Nephron progenitor cell (in vitro differentiated cells): ENCODE results near the gene FUT1.

Experiments used
- DNase-seq: peaks from one replicate; pipeline ENCODE4 v3.0.0; 2021
- H3K27ac Mint-ChIP-seq: 2 replicates; pipeline ENCODE4 v1.8.0; 2021; ENCODE audit warnings: mild to moderate bottlenecking, moderate library complexity, mixed read lengths
- H3K27me3 Mint-ChIP-seq: 2 replicates; pipeline ENCODE4 v1.8.0; 2021; ENCODE audit warnings: mild to moderate bottlenecking, low read depth, mixed read lengths; ENCODE audit not compliant: poor library complexity
- H3K36me3 Mint-ChIP-seq: 2 replicates; pipeline ENCODE4 v1.8.0; 2021; ENCODE audit warnings: low read depth, mixed read lengths
- H3K4me1 Mint-ChIP-seq: 2 replicates; pipeline ENCODE4 v1.8.0; 2021; ENCODE audit warnings: mixed read lengths
- H3K4me3 Mint-ChIP-seq: 2 replicates; pipeline ENCODE4 v1.8.0; 2021; ENCODE audit warnings: mild to moderate bottlenecking, moderate library complexity, mixed read lengths
- H3K9me3 Mint-ChIP-seq: 2 replicates; pipeline ENCODE4 v1.8.0; 2021; ENCODE audit warnings: mild to moderate bottlenecking, moderate library complexity, mixed read lengths
- CTCF ChIP-seq: fragments of 200-600 bp; sonication (generic); IDR thresholded peaks from 2 replicates; pipeline ENCODE4 v1.5.0; 2021; ENCODE audit warnings: antibody characterized with exemption

Gene FUT1

DNA sequence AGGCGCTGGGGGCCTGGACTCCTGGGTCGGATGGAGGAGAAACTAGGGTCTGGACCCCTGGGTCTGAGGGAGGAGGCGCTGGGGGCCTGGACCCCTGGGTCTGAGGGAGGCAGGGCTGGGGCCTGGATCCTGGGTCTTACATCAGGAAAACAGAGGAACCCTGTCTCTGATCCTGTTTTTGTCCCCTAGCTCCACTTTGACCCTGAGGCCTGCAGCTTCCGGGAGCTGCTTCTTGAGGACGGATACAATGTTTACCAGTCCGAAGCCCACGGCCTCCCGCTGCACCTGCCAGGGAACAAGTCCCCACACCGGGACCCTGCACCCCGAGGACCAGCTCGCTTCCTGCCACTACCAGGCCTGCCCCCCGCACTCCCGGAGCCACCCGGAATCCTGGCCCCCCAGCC is 5.3 kb upstream of the FUT1 start:
- DNase-seq = no peak
- no peak overlapping the region for H3K4me3 Mint-ChIP-seq
- no peak for TF ChIP-seq CTCF
- no peaks in the 10 kb centered on the region for H3K9me3 Mint-ChIP-seq
- no peaks in the 10 kb centered on the region for H3K36me3 Mint-ChIP-seq
- peaks cover 20% of the 10 kb centered on the region for H3K4me1 Mint-ChIP-seq
- peaks cover 42% of the 10 kb centered on the region for H3K27me3 Mint-ChIP-seq
- H3K27ac Mint-ChIP-seq = no peak overlapping the region

DNA sequence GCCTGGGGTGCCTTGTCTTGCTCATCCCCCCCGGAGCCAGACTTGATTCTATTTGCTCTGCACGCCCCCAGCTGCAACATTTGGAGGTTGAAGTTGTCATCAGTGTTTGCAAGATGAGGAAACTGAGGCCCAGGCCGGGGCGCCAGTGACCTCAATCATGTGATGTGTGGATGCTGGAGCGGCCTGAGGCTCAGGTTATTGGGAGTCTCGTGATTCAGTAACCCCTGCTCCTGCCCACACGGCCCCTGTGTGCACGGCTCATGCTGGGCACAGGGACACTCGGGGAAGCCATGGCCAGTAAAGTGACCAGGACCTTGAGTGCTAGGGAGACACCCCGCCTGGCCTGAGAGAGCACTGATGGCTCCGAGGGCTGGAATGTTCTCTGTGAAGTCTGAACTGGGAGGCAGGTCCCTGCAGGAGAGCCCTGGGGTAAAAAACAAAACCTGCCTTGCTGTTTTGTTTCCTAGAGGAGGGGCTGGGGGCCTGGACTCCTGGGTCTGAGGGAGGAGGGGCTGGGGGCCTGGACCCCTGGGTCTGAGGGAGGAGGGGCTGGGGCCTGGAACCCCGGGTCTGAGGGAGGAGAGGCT is 4.7 kb upstream of the FUT1 start:
- H3K36me3 Mint-ChIP-seq = no peaks in the 10 kb centered on the region
- no peaks in the 10 kb centered on the region for H3K9me3 Mint-ChIP-seq
- peaks cover 38% of the 10 kb centered on the region for H3K27me3 Mint-ChIP-seq
- no peak overlapping the region for H3K4me3 Mint-ChIP-seq
- peaks cover 22% of the 10 kb centered on the region for H3K4me1 Mint-ChIP-seq
- DNase-seq = no peak
- TF ChIP-seq CTCF = no peak
- H3K27ac Mint-ChIP-seq = no peak overlapping the region

- DNase-seq = no peak
- Mint-ChIP-seq H3K4me3 (no peak overlapping the region), H3K27ac (no peak overlapping the region), H3K36me3 (no peaks in the 10 kb centered on the region), H3K9me3 (no peaks in the 10 kb centered on the region), H3K4me1 (peaks cover 26% of the 10 kb centered on the region), H3K27me3 (peaks cover 41% of the 10 kb centered on the region)
- no peak for TF ChIP-seq CTCF
These were observed 4.2 kb upstream of the FUT1 start for GRCh38 chr19:48756686-48757085.

DNA sequence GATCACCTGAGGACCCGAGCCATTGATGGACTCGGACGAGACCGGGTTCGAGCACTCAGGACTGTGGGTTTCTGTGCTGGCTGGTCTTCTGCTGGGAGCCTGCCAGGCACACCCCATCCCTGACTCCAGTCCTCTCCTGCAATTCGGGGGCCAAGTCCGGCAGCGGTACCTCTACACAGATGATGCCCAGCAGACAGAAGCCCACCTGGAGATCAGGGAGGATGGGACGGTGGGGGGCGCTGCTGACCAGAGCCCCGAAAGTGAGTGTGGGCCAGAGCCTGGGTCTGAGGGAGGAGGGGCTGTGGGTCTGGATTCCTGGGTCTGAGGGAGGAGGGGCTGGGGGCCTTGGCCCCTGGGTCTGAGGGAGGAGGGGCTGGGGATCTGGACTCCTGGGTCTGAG is 3.8 kb upstream of the FUT1 start:
- Mint-ChIP-seq H3K36me3 (no peaks in the 10 kb centered on the region), H3K27me3 (peaks cover 41% of the 10 kb centered on the region), H3K9me3 (no peaks in the 10 kb centered on the region), H3K4me3 (no peak overlapping the region), H3K4me1 (peaks cover 28% of the 10 kb centered on the region), H3K27ac (no peak overlapping the region)
- no peak for DNase-seq
- no peak for TF ChIP-seq CTCF

DNA sequence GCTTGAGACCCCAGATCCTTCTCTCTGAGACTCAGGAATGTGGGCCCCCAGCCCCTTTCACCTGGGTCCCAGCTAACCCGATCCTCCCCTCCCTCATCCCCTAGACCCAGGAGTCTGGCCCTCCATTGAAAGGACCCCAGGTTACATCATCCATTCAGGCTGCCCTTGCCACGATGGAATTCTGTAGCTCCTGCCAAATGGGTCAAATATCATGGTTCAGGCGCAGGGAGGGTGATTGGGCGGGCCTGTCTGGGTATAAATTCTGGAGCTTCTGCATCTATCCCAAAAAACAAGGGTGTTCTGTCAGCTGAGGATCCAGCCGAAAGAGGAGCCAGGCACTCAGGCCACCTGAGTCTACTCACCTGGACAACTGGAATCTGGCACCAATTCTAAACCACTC is 3.3 kb upstream of the FUT1 start:
- H3K9me3 Mint-ChIP-seq = no peaks in the 10 kb centered on the region
- H3K27ac Mint-ChIP-seq = no peak overlapping the region
- no peak for TF ChIP-seq CTCF
- H3K4me3 Mint-ChIP-seq = no peak overlapping the region
- no peak for DNase-seq
- no peaks in the 10 kb centered on the region for H3K36me3 Mint-ChIP-seq
- peaks cover 40% of the 10 kb centered on the region for H3K27me3 Mint-ChIP-seq
- peaks cover 31% of the 10 kb centered on the region for H3K4me1 Mint-ChIP-seq

DNA sequence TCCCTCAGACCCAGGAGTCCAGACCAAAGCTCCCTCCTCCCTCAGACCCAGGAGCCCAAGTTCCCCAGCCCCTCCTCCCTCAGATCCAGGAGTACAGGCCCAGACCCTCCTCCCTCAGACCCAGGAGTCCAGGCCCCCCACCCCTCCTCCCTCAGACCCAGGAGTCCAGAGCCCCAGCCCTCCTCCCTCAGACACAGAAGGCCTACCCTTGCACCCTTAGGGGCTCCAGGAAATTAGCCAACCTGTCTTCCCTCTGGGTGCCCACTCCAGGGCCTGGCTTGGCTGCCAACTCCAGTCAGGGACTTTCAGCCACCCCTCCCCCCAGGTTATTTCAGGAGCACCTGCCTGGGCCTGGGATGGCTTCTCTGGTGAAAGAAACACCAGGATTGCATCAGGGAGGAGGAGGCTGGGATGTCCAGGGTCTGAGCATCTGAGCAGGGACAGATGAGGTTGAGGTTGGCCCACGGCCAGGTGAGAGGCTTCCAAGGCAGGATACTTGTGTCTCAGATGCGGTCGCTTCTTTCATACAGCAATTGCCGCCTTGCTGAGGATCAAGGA is 2.7 kb upstream of the FUT1 start, which contains the start of gene FGF21:
Gene FGF21, plus strand, starts transcription at position 441 of the 558 bp plus-strand sequence. CDS start 713 bp downstream, outside the sequence.
- H3K27ac Mint-ChIP-seq = no peak within 1 kb of the TSS
- H3K9me3 Mint-ChIP-seq = no peaks in the 10 kb centered on the region
- H3K27me3 Mint-ChIP-seq = peaks cover 43% of the 10 kb centered on the region
- peaks cover 31% of the 10 kb centered on the region for H3K4me1 Mint-ChIP-seq
- no peaks in the 10 kb centered on the region for H3K36me3 Mint-ChIP-seq
- peak within 1 kb of the TSS; percentile 85 for H3K4me3 Mint-ChIP-seq
- no peak for DNase-seq
- TF ChIP-seq CTCF = no peak
